NT2/D1 (cell line): ENCODE results near the gene ACP1.

Source experiments
- SUZ12 ChIP-seq: IDR thresholded peaks from 2 replicates; pipeline ENCODE4 v1.6.1; 2011; ENCODE audit not compliant: insufficient read length, insufficient read depth; ENCODE audit errors: extremely low read depth
- YY1 ChIP-seq: IDR thresholded peaks from 2 replicates; pipeline ENCODE4 v1.6.1; 2011; ENCODE audit not compliant: insufficient read length, insufficient read depth
- ZNF274 ChIP-seq: IDR thresholded peaks from 2 replicates; pipeline ENCODE4 v1.6.1; 2011; ENCODE audit warnings: mild to moderate bottlenecking, low read depth, low read length

DNA sequence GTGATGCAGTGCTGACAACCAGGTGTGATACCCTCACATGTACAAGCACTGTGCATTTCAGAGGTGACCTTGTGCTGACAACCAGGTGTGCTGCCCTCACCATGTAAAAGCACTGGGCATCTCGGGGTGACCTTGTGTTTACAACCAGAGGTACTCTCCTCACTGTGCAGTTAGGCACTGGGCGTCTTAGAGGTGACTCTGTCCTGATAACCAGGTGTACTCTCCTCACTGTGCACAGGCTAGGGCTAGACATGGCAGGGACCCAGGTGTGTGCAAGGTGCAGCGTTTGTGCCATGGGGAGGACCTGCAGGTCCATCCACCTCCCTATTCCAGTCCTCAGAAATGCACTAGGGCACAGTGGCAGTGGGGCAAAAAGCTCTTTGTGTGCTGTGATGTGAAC lies 31.6 kb downstream of the ACP1 start:
- TF ChIP-seq YY1 (no peak), SUZ12 (no peak), ZNF274 (no peak)
